Fibroblast of lung (primary cell): ENCODE measurements around the gene PHB1. TPM values are rescaled to one million over a fixed set of nuclear protein-coding genes. Genes with fewer than 3 reads are reported as not detected.

Experiments
- DNase-seq, 2 donors: peaks; one replicate each; pipeline versions ENCODE4 v3.0.0 to v3.0.0-alpha.2; 2010; ENCODE audit warnings: low read depth in 2 of 2
- H2AFZ ChIP-seq: 2 replicates; pipeline ENCODE4 v1.5.1; 2012; ENCODE audit warnings: low read length, control low read depth, inconsistent platforms
- H3K27ac ChIP-seq: 2 replicates; pipeline ENCODE4 v1.5.1; 2011; ENCODE audit warnings: low read length, control low read depth; ENCODE audit not compliant: insufficient read depth
- H3K27me3 ChIP-seq: 2 replicates; pipeline ENCODE4 v1.5.1; 2011; ENCODE audit warnings: mild to moderate bottlenecking, low read length; ENCODE audit not compliant: control insufficient read depth, insufficient read depth
- H3K36me3 ChIP-seq: 2 replicates; pipeline ENCODE4 v1.5.1; 2011; ENCODE audit warnings: low read length; ENCODE audit not compliant: control insufficient read depth, insufficient read depth
- H3K4me1 ChIP-seq: 2 replicates; pipeline ENCODE4 v1.5.1; 2011; ENCODE audit warnings: low read length; ENCODE audit not compliant: control insufficient read depth, insufficient read depth; ENCODE audit errors: extremely low read depth
- H3K4me2 ChIP-seq: 2 replicates; pipeline ENCODE4 v1.5.1; 2011; ENCODE audit warnings: low read length, control low read depth; ENCODE audit not compliant: insufficient read depth; ENCODE audit errors: extremely low read depth
- H3K4me3 ChIP-seq, 4 experiments: fragments of 200-600 bp in 1 of 4; sonication (generic) in 1 of 4; replicated peaks in 1 of 4; 2 replicates each; pipeline ENCODE4 v1.5.1; 2011 to 2016; ENCODE audit warnings: low read length in 4 of 4, low read depth in 3 of 4, mild to moderate bottlenecking in 3 of 4, control low read depth in 2 of 4, inconsistent platforms in 1 of 4, mixed read lengths in 1 of 4; ENCODE audit not compliant: insufficient read depth in 1 of 4; ENCODE audit errors: control extremely low read depth in 1 of 4
- H3K79me2 ChIP-seq: 2 replicates; pipeline ENCODE4 v1.5.1; 2012; ENCODE audit warnings: mild to moderate bottlenecking, low read length, inconsistent platforms; ENCODE audit not compliant: control insufficient read depth, insufficient read depth
- H3K9ac ChIP-seq: 2 replicates; pipeline ENCODE4 v1.5.1; 2011; ENCODE audit warnings: mild to moderate bottlenecking, low read length, control low read depth; ENCODE audit not compliant: insufficient read depth
- H3K9me3 ChIP-seq: 2 replicates; pipeline ENCODE4 v1.5.1; 2012; ENCODE audit warnings: low read depth, low read length; ENCODE audit not compliant: control insufficient read depth, insufficient read depth
- H4K20me1 ChIP-seq: 2 replicates; pipeline ENCODE4 v1.5.1; 2011; ENCODE audit warnings: low read length; ENCODE audit not compliant: control insufficient read depth, insufficient read depth; ENCODE audit errors: extremely low read depth
- CTCF ChIP-seq, 2 donors: IDR thresholded peaks in 1 of 2; conservative IDR thresholded peaks in 1 of 2; 1 replicate in 1 of 2; 2 replicates in 1 of 2; pipeline ENCODE4 v1.5.1; 2011 to 2012; ENCODE audit warnings: low read length in 2 of 2, control low read depth in 1 of 2, inconsistent platforms in 1 of 2, low read depth in 1 of 2, mild to moderate bottlenecking in 1 of 2
- EZH2 ChIP-seq: IDR thresholded peaks from 2 replicates; pipeline ENCODE4 v1.5.1; 2012; ENCODE audit warnings: low read length, control low read depth, mild to moderate bottlenecking; ENCODE audit errors: missing control alignments
- polyA minus RNA-seq: library from RNA; depleted of rRNA, polyadenylated mRNA; stranded (reverse); fragments of >200 nt; gene quantifications from 2 replicates; pipeline ENCODE4 v1.2.3, GENCODE V29; 2011; ENCODE audit warnings: low replicate concordance
- polyA plus RNA-seq, 2 donors: library from polyadenylated mRNA; depleted of rRNA in 1 of 2; stranded (reverse) in 1 of 2; unstranded in 1 of 2; fragments of >200 nt; gene quantifications; 2 replicates each; pipeline ENCODE4 v1.2.1, GENCODE V29; 2011 to 2012; ENCODE audit warnings: missing spikeins in 1 of 2
- total RNA-seq: library from RNA; depleted of rRNA; stranded (reverse); fragments of >200 nt; gene quantifications from 2 replicates; pipeline ENCODE4 v1.2.1, GENCODE V29; 2014

PHB1 gene
- total RNA-seq (99.4 and 99.6 TPM in 2 replicates), polyA plus RNA-seq (163 and 257 TPM in 2 replicates), polyA minus RNA-seq (273 and 401 TPM in 2 replicates)
- 209 and 306 TPM in 2 replicates for polyA plus RNA-seq (2012)

GRCh38 chr17:49414622-49415350 lies at the start of gene PHB1:
TSS of gene PHB1 (minus strand) at chr17:49414882. CDS start at chr17:49413264, 1,618 bp downstream.
- H3K9ac ChIP-seq, result peak within 1 kb of the TSS; percentile 39
- H3K4me3 ChIP-seq, result peak within 1 kb of the TSS; percentile 93 to 100 (median 99)
- peaks cover 13% of the 10 kb centered on the region for H3K36me3 ChIP-seq
- DNase-seq, result peak; percentile 96 to 97
- H4K20me1 ChIP-seq, result no peaks in the 10 kb centered on the region
- peak within 1 kb of the TSS; percentile 98 for H2AFZ ChIP-seq
- no peaks in the 10 kb centered on the region for H3K9me3 ChIP-seq
- H3K27ac ChIP-seq, result peak within 1 kb of the TSS; percentile 52
- peaks cover 2% of the 10 kb centered on the region for H3K4me1 ChIP-seq
- TF ChIP-seq CTCF (conservative IDR thresholded peaks at IDR 0.05 in 1 of 2, IDR thresholded peaks at IDR 0.05 in 1 of 2; ENCODE audit: low read depth in 1 of 2, low read length in 2 of 2) (no peak), EZH2 (no peak)
- H3K4me2 ChIP-seq, result peak within 1 kb of the TSS; percentile 97
- peaks cover 10% of the 10 kb centered on the region for H3K79me2 ChIP-seq
- no peaks in the 10 kb centered on the region for H3K27me3 ChIP-seq

- Histone ChIP-seq H3K9ac (no peak overlapping the region), H3K4me1 (no peaks in the 10 kb centered on the region), H3K9me3 (no peaks in the 10 kb centered on the region), H3K79me2 (no peaks in the 10 kb centered on the region), H3K4me2 (no peak overlapping the region), H4K20me1 (no peaks in the 10 kb centered on the region), H3K27ac (no peak overlapping the region), H3K27me3 (peaks cover 21% of the 10 kb centered on the region), H3K4me3 (no peak overlapping the region), H2AFZ (no peak overlapping the region), H3K36me3 (no peaks in the 10 kb centered on the region)
- no peak for TF ChIP-seq CTCF (conservative IDR thresholded peaks at IDR 0.05 in 1 of 2, IDR thresholded peaks at IDR 0.05 in 1 of 2; ENCODE audit: low read depth in 1 of 2, low read length in 2 of 2)
- no peak for TF ChIP-seq EZH2
- no peak for DNase-seq
These were observed 49.4 kb upstream of the PHB1 start for GRCh38 chr17:49464049-49464448.

GRCh38 chr17:49461580-49461979 lies 46.9 kb upstream of the PHB1 start:
- H3K27me3 ChIP-seq, result peaks cover 20% of the 10 kb centered on the region
- no peaks in the 10 kb centered on the region for H3K9me3 ChIP-seq
- H3K4me2 ChIP-seq, result no peak overlapping the region
- H3K27ac ChIP-seq, result no peak overlapping the region
- no peak overlapping the region for H2AFZ ChIP-seq
- H3K4me1 ChIP-seq, result no peaks in the 10 kb centered on the region
- no peak for DNase-seq
- no peaks in the 10 kb centered on the region for H4K20me1 ChIP-seq
- no peaks in the 10 kb centered on the region for H3K79me2 ChIP-seq
- TF ChIP-seq EZH2 (no peak), CTCF (conservative IDR thresholded peaks at IDR 0.05 in 1 of 2, IDR thresholded peaks at IDR 0.05 in 1 of 2; ENCODE audit: low read depth in 1 of 2, low read length in 2 of 2) (no peak)
- H3K36me3 ChIP-seq, result no peaks in the 10 kb centered on the region
- H3K4me3 ChIP-seq, result no peak overlapping the region
- H3K9ac ChIP-seq, result no peak overlapping the region
